Kidney epithelial cell (primary cell): ENCODE measurements around the gene SYCP2L. TPM values are rescaled to one million over a fixed set of nuclear protein-coding genes. Genes with fewer than 3 reads are reported as not detected.
"Not testable (repeated sequence)": the region's sequence is repeated elsewhere in the genome, so short reads cannot be mapped to it uniquely, and the experiment has no call there.

Experiments used
- DNase-seq: peaks from one replicate; pipeline ENCODE4 v3.0.0-alpha.2; 2010; ENCODE audit warnings: low read depth
- H3K27me3 ChIP-seq: 2 replicates; pipeline ENCODE4 v1.6.0; 2011; ENCODE audit warnings: low read length; ENCODE audit not compliant: control insufficient read depth, insufficient read depth
- H3K36me3 ChIP-seq: 2 replicates; pipeline ENCODE4 v1.5.1; 2011; ENCODE audit warnings: low read length; ENCODE audit not compliant: control insufficient read depth, insufficient read depth
- H3K4me3 ChIP-seq: 2 replicates; pipeline ENCODE4 v1.5.1; 2011; ENCODE audit warnings: low read depth, mild to moderate bottlenecking, control low read depth, low read length
- CTCF ChIP-seq: IDR thresholded peaks from 2 replicates; pipeline ENCODE4 v1.5.1; 2011; ENCODE audit warnings: mild to moderate bottlenecking, moderate library complexity, low read length, control low read depth, inconsistent platforms; ENCODE audit not compliant: insufficient read depth, poor library complexity, severe bottlenecking
- total RNA-seq: library from RNA; depleted of rRNA; stranded (reverse); fragments of >200 nt; gene quantifications from 2 replicates; pipeline ENCODE4 v1.2.3, GENCODE V29; 2015

The SYCP2L gene
- total RNA-seq, 1 donor from 2014 or later, result 0.71 TPM

- no peaks in the 10 kb centered on the region for H3K27me3 ChIP-seq
- no peak for DNase-seq
- H3K36me3 ChIP-seq, result no peaks in the 10 kb centered on the region
- H3K4me3 ChIP-seq, result no peak overlapping the region
- no peak for TF ChIP-seq CTCF
Measured at GRCh38 chr6:10894958-10895357, 8.1 kb downstream of the SYCP2L start.

- TF ChIP-seq CTCF, result no peak
- no peak for DNase-seq
- H3K4me3 ChIP-seq, result no peak overlapping the region
- H3K36me3 ChIP-seq, result no peaks in the 10 kb centered on the region
- no peaks in the 10 kb centered on the region for H3K27me3 ChIP-seq
Measured at GRCh38 chr6:10896691-10897090, 9.8 kb downstream of the SYCP2L start.

- no peak for DNase-seq
- H3K4me3 ChIP-seq, result no peak overlapping the region
- no peaks in the 10 kb centered on the region for H3K36me3 ChIP-seq
- TF ChIP-seq CTCF, result no peak
- H3K27me3 ChIP-seq, result no peaks in the 10 kb centered on the region
Measured at GRCh38 chr6:10901770-10902169, 14.9 kb downstream of the SYCP2L start.

GRCh38 chr6:10904015-10904414 lies 17.2 kb downstream of the SYCP2L start:
- no peak overlapping the region for H3K4me3 ChIP-seq
- no peaks in the 10 kb centered on the region for H3K27me3 ChIP-seq
- no peaks in the 10 kb centered on the region for H3K36me3 ChIP-seq
- TF ChIP-seq CTCF, result no peak
- DNase-seq, result no peak

GRCh38 chr6:10908228-10908627 lies 21.4 kb downstream of the SYCP2L start:
- H3K4me3 ChIP-seq, result no peak overlapping the region
- DNase-seq, result no peak
- no peaks in the 10 kb centered on the region for H3K27me3 ChIP-seq
- no peaks in the 10 kb centered on the region for H3K36me3 ChIP-seq
- TF ChIP-seq CTCF, result no peak

- not testable (repeated sequence) for DNase-seq, H3K36me3 ChIP-seq, H3K27me3 ChIP-seq, H3K4me3 ChIP-seq
Measured at GRCh38 chr6:10919520-10919919, 32.7 kb downstream of the SYCP2L start.
